NCI-H2227 (cell line): Measurements from ENCODE around the gene GOSR2.
"Not testable (repeated sequence)": the region's sequence is repeated elsewhere in the genome, so short reads cannot be mapped to it uniquely, and the experiment has no call there.

Experiments
- DNase-seq: peaks from one replicate; lab custom pipeline; 2025; ENCODE audit not compliant: unreplicated experiment; lab: John Stamatoyannopoulos, UW

Gene GOSR2

DNA sequence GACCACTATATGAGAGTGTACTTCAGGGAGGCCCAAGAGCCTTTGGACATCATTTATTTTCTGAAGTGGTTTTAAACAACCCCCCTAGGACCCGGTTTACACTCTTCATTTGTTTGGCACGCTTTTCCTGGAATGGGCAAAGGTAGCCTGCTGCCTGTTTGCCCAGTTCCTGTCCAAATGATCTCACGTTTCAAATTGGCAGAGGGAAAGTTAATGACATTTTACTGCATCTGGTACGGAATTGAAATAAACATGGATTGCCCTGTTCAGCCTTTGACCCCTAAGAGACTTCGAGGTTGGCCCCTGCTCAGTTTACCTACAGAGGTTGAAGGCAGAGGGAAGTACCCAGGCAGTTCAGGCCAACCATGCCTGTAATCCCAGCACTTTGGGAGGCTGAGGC lies 61.9 kb downstream of the GOSR2 start:
- no peak for DNase-seq

DNA sequence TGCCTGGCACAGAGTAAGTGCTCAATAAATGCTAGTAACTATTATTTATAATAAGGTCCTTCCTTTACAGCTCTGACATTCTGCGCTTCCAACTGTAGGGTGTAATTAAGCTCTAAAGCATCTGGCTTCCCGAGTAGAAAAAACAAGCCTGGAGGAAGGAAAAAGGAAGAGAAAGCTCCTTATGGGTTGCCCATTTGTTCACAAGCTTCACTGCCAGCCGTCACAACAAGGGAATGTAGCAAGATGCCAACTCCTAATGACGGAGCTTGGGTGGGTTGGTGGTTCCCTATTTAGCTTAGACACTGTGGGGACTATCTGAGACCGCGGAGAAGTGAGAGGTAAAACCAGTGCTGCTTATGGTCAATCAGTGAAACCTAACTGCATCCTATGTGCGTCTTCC lies 63.4 kb downstream of the GOSR2 start:
- peak; percentile 65 for DNase-seq

DNA sequence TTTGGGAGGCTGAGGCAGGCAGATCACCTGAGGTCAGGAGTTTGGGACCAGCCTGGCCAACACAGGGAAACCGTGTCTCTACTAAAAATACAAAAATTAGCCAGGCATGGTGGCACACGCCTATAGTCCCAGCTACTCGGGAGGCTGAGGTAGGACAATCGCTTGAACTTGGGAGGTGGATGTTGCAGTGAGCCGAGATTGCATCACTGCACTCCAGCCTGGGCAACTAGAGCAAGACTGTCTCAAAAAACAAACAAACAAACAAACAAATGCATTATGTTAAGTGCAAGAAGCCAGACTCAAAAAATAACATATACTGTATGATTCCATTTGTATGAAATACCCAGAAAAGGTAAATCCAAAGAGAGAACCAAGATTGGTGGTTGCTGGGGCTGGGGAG lies 65.0 kb downstream of the GOSR2 start:
- DNase-seq, result not testable (repeated sequence)

DNA sequence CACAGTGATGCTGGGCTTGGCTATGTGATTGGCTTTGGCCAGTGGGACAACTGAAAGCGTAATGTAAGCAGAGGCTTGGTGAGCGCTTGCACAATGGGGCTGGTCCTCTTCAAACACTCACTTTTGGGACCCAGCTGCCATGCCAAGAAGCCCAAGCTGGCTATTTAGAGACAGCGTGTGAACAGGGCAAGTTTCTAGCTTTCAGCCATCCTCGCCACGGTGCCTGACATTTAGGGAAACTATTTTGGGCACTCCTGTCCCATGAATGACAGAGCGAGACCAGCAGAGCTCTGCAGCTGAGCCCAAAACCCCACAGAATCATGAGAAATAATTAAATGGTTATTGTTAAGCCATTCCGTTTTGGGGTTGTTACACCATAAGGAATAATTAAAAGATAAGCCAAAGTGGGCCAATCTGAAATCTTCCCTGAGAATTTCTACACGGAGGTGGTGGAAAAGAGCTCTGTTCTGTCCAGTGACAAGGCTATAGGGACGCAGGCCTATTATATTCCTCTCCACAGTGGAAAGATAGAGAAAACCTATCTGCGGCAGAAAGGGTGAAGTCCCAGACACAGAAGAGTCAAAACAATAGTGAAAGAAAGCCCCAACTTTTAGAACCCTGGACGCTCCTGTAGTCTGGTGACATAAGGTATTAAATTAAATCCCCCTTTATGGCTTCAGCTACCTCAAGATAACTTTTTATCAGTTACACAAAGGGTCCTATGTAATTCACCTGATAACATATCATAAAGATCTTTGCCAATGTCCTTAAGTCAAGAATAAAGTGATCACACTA lies 66.9 kb downstream of the GOSR2 start:
- no peak for DNase-seq

GRCh38 chr17:46991617-46992016 lies 68.7 kb downstream of the GOSR2 start:
- DNase-seq, result no peak
